ENCODE measurements around the gene P2RY8.
"Not testable (repeated sequence)": the region's sequence is repeated elsewhere in the genome, so short reads cannot be mapped to it uniquely, and the experiment has no call there.

Gene P2RY8

DNA sequence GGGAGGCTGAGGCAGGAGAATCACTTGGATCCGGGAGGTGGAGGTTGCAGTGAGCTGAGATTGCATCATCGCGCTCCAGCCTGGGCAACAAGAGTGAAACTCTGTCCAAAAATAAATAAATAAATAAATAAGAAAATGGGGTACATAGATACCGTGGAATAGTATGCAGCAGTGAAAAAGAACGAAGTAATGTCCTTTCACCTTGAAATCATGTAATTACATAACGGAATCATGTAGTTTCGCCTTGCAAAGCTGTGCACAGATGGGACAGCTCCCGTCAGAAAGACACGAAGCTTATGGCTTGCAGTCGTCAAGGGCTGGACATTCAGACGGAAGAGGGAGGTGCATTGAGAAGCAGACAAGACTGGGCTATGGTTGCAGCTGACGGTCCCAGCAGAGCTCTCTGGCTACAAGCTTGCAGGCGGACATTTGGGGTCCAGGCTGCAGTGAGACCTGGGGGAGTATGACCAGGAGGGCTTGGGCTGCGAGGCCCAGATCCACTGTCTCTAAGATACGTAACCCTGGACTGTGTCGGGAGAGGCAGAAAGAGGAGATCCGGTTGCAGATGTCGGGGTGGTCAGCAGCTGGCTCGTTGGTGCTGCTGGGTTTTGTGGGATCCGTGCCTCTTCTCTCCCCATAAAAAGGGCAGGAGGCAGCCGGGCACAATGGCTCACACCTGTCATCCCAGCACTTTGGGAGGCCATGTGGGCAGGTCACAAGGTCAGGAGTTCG is 6.2 kb upstream of the P2RY8 start:
- no peak for DNase-seq

DNA sequence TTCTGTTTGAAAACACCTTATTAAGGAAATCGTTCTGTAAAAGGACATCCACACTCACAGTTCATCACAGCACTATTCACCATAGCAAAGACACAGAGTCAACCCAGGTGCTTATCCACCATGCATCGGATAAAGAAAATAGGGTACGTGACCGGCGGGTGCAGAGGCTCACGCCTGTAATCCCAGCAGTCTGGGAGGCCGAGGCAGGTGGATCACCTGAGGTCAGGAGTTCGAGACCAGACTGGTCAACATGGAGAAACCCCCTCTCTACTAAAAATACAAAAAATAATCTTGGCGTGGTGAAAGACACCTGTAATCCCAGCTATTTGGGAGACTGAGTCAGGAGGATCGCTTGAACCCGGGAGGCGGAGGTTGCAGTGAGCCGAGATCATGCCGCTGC is 2.2 kb upstream of the P2RY8 start:
- DNase-seq = not testable (repeated sequence)

GRCh38 chrX:1537716-1538090 is 718 bp upstream of the P2RY8 start:
- not testable (repeated sequence) for DNase-seq

- no peak for DNase-seq
Measured at GRCh38 chrX:1536712-1537030, 314 bp downstream of the P2RY8 start.

DNA sequence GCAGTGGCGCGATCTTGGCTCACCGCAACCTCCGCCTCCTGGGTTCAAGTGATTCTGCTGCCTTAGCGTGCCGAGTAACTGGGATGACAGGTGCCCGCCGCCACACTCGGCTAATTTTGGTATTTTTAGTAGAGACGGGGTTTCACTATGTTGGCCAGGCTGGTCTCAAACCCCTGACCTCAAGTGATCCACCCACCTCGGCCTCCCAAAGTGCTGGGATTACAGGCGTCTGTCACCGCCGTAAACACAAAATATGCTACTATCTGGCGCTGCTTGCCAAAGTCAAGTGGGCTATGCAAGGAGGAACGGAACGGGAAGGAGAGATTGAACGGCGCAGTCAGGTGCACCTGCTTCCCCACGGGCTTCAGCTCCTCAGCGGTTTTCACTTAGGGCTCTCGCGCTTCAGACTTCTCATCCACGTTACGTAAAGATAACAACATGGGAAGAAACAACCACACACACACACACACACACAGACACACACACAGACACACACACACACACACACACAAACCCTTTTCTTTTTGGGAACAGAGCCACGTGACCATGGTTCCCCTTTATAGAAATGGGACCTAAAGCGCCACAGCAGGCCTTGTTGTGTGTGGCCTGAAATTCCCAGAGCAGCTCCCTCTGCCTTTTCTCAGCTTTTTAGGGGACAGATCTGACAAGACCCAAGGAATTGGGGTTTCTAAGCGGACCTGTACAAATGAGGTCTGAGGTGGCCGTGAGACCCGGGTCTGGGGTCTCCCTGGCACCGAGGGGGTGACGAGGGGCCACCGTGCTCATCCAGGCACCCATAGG is 1.5 kb downstream of the P2RY8 start:
- DNase-seq = no peak

DNA sequence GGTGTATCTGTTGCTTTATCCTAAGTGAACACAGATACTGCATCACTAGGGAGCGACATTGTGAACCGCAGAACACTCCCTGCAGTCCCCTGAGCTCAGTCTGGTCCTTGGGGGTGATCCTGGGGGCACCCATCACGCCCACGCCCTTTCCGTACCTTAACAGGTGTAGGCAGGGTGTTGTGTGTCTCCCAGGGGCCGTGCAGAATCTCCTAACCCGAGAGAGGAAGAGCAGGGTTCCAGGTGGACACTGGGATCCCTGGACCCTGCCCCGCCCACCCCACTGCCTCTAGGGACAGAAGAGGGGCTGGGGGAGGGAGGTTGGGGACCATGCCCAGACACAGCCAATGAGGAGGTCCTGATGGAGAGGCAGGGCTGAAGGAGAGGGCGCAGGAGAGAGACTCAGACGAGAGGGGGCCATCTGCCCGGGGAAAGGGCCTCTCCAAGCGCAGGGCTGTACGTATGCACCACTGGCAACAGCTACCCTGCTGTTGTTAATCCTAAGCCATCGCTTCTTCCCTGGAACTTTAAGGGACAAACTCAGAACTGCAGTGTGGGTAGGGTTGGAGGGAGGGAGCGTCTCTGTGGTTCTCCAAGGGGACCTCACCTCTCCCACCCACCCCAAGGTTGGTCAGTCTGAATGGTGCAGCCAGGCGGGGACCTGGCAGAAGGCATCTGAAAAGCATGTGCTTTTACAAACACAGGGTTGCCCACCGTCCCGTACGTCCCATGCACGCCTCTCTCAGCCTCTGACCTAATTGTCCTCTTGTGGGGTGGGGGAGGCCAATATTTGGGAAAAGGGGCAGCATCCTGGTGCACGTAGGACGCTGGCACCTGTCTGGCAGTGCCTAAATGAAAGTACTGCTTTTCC is 2.5 kb downstream of the P2RY8 start:
- no peak for DNase-seq

- DNase-seq = no peak
Measured at GRCh38 chrX:1533058-1533457, 3.9 kb downstream of the P2RY8 start.

DNA sequence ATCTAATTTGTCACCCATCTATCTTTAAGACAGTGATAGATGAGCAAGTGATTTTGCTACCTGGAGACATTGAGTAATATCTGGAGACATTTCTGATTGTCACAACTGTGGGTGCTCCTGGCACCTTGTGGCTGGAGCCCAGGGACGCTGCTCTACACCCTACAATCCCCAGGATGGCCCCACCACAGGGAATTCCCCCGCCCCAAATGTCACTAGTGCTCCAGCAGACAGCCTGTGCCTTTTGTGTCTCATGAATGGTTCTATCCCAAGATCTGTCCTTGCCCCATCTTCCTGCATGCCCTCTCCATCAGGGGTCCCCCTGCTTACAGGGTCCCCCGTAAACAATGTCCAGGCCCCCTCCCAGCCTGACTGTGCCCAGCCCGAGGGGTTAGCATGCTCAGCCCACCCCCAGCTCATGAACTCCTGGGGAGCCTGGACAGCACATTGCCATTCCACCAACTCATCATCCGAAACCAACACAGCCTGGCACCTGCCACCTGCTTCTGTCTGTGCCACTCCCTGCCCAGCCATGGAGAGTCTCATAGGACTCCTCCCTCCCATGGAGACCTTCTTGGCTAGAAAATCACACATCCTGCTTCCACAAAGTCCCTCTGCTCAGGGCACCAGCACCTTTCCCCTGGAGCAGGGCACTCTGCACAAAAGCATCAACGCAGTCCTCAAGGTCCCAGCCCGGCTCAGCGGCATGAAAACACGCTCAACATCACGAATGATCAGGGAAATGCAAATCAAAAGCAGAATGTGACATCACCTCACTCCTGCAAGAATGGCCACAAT is 5.7 kb downstream of the P2RY8 start:
- DNase-seq = no peak

- no peak for DNase-seq
Measured at GRCh38 chrX:1529756-1530155, 7.2 kb downstream of the P2RY8 start.

DNA sequence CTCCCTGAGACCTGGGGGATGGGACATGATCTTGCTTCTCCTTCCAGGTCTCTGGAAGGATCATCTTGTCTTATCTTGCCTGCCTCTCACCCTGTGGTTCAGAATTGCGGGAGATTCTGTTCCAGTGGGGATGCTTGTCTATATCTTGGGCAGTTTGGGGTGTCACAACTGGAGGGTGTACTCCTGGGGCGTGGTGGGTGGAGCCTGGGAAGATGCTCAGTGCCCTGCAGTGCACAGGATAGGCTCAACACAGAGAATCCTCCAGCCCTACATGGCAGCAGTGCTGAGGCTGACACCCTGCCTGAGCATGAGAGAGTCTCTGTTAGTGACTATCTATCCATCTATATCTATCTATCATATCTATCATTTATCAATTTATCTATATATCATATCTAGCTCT is 7.7 kb downstream of the P2RY8 start:
- DNase-seq = no peak

DNA sequence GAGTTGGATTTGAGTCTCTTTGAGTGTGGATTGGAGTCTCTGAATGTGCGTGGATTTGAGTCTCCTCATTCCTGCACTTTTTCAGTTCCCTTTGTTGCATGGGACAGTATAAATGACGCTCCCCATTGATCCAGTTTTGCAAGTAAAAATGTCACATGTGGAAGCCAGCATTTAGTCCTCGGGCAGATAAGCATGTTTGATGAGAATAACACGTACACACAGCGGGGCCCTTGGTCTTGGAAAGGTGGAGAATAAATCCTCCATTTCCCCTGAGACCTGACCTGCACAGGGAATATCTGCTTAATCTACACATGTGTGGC is 8.1 kb downstream of the P2RY8 start:
- DNase-seq = no peak

- no peak for DNase-seq
Measured at GRCh38 chrX:1528186-1528883, 8.7 kb downstream of the P2RY8 start.

- DNase-seq = no peak
Measured at GRCh38 chrX:1527457-1527856, 9.5 kb downstream of the P2RY8 start.

DNA sequence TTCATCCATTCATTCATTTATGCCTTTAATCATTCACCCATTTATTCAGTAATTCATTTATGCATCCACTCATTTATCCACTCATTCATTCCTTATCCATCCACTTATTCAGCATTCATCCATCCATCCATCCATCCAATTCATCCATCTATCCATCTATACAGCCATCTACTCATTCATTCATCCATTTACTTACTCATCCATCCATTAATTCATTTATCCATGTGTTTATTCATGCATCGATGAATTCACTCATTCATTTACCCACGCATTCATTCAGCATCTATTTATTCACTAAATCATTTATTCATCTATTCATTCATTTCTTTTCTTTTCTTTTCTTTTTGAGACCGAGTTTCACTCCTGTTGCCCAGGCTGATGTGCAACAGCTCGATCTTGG is 10.4 kb downstream of the P2RY8 start:
- no peak for DNase-seq

DNA sequence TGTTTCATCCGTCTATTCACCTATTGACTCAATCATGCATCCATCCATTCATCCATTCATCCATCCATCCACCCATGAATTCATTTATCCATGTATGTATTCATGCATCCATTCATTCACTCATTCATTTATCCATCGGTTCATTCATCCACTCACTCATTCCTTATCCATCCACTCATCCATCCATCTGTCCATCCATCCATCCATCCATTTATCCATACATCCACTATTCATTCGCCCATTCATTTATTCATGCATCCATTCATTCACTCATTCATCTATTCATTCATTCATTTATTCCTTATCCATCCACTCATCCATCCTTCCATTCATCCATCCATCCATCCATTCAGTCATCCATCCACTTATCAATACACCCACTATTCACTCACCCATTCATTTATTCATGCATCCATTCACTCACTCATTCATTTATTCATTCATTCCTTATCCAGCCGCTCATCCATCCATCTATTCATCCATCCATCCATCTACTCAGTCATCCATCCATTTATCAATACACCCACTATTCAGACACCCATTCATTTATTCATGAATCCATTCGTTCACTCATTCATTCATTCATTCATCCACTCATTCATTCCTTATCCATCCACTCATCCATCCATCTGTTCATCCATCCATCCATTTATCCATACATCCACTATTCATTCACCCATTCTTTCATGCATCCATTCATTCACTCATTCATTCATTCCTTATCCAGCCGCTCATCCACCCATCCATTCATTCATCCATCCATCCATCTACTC is 11.2 kb downstream of the P2RY8 start:
- DNase-seq = no peak

DNA sequence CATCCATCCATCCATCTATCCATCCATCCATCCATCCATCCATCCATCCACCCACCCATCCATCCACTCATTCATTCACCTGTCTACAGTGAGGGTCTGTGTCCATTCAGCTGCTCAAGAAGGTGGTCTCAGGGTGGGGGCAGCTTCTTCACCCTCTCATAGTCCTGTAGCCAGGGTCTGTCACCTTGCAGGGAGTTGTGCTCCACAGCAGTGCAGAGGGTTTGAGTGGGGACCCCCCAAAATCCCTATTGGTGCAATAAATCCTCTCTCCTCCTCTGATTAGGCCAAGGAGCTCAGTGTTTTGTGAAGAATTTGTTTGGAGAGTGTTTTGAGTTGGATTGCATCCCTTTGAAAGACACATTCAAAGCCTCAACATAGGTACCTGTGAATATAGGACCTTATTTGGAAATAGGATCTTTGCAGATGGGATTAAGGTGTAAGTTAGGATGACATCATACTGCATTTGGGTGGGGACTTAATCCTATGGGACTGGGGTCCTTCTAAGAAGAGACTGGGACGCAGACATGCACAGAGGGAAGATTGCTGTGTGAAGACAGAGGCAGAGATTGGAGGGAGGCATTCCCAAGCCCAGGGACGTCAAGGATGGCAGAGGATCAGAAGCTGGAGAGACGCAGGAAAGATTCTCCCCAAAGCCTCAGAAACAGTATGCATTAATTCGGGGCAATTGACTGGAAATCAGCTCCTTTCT is 12.0 kb downstream of the P2RY8 start:
- no peak for DNase-seq

- DNase-seq = not testable (repeated sequence)
Measured at GRCh38 chrX:1522905-1523304, 14.1 kb downstream of the P2RY8 start.

DNA sequence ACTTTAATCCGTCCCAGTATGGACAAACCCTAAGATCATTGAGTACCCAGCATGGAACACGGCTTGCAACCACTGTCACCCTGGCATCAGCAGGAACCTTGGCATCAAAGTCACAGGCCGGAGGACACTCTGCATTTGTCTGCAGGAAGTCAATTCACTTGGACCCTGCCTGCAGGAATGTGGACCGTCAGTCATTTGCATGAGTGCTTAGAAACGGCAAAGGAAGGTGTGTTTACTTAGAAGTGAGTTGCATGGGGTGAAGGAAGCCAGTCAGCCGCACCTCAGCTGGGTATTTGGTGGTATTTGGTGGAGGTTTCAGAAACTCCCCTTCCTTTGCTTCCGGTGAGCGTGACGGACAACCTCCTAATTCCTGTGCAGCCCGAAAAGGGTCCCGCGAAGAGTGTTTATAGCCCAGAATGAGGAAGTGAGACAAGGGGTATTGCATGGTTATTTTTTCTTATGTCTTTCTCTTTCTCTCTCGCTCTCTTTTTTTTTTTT is 15.5 kb downstream of the P2RY8 start:
- no peak for DNase-seq

- DNase-seq = no peak
Measured at GRCh38 chrX:1520350-1520749, 16.6 kb downstream of the P2RY8 start.

DNA sequence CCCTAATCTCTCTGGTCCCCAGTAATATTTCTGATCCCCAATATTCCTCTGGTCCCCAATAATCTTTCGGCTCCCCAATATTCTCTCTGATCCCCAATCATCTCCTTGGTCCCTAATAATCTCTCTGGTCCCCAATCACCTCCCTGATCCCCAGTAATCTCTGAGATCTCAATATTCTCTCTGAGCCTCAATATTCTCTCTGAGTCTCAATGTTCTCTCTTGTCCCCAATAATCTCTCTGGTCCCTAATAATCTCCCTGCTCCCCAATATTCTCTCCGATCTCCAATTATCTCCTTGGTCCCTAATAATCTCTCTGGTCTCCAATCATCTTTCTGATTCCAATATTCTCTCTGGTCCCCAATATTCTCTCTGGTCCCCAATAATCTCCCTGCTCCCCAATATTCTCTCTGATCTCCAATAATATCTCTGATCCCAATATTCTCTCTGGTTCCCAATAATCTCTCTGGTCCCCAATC is 17.9 kb downstream of the P2RY8 start:
- DNase-seq = no peak

- no peak for DNase-seq
Measured at GRCh38 chrX:1518512-1518911, 18.5 kb downstream of the P2RY8 start.
